A673 (cell line): ENCODE measurements around the gene ANKZF1. TPM values are rescaled to one million over a fixed set of nuclear protein-coding genes. Genes with fewer than 3 reads are reported as not detected.

ENCODE experiments used
- BruUV-seq: library from RNA; stranded (reverse); fragments of 400-500 nt; replicated peaks from 2 replicates; lab custom pipeline; 2021; lab: Mats Ljungman, UMichigan
- CTCF ChIA-PET: fragments of 300-600 bp; sonication (Branson Sonifier 250); formaldehyde crosslinking; loops from one replicate; lab custom pipeline; 2022; ENCODE audit warnings: antibody characterized with exemption; lab: Charles Lee
- POLR2A ChIA-PET: fragments of 300-600 bp; sonication (Branson Sonifier 250); formaldehyde crosslinking; loops from one replicate; lab custom pipeline; 2022; ENCODE audit warnings: antibody characterized with exemption; ENCODE audit not compliant: low non-redundant PET; lab: Charles Lee
- DNase-seq: peaks from one replicate; pipeline ENCODE4 v3.0.0-alpha.2; 2015; ENCODE audit warnings: low spot score
- H3K27ac ChIP-seq: fragments of 200-600 bp; sonication (generic); 2 replicates; pipeline ENCODE4 v1.5.1; 2016; ENCODE audit warnings: mixed run types, low read depth, mild to moderate bottlenecking, mixed read lengths, antibody characterized with exemption, low read length; ENCODE audit not compliant: poor library complexity, severe bottlenecking
- H3K27me3 ChIP-seq: fragments of 200-600 bp; sonication (generic); replicated peaks from 2 replicates; pipeline ENCODE4 v1.6.1; 2017; ENCODE audit warnings: mixed run types, low read depth, mild to moderate bottlenecking, mixed read lengths, antibody characterized with exemption, low read length; ENCODE audit not compliant: insufficient read depth, poor library complexity
- H3K36me3 ChIP-seq: fragments of 200-600 bp; sonication (generic); 2 replicates; pipeline ENCODE4 v1.6.1; 2016; ENCODE audit warnings: mixed run types, mild to moderate bottlenecking, mixed read lengths, antibody characterized with exemption, low read length; ENCODE audit not compliant: insufficient read depth, poor library complexity, severe bottlenecking
- H3K4me1 ChIP-seq: fragments of 200-600 bp; sonication (generic); 2 replicates; pipeline ENCODE4 v1.6.1; 2017; ENCODE audit warnings: mixed run types, mild to moderate bottlenecking, mixed read lengths, antibody characterized with exemption, low read length; ENCODE audit not compliant: insufficient read depth, poor library complexity, severe bottlenecking
- H3K4me3 ChIP-seq: fragments of 200-600 bp; sonication (generic); 2 replicates; pipeline ENCODE4 v1.5.1; 2016; ENCODE audit warnings: low read depth, mixed run types, mild to moderate bottlenecking, mixed read lengths, low read length; ENCODE audit not compliant: poor library complexity, severe bottlenecking
- H3K9me3 ChIP-seq: fragments of 200-600 bp; sonication (generic); 2 replicates; pipeline ENCODE4 v1.6.1; 2016; ENCODE audit warnings: mixed run types, low read depth, mild to moderate bottlenecking, mixed read lengths, antibody characterized with exemption, low read length; ENCODE audit not compliant: poor library complexity, severe bottlenecking
- EZH2 ChIP-seq: fragments of 200-600 bp; sonication (generic); IDR thresholded peaks from 2 replicates; pipeline ENCODE4 v1.6.1; 2017; ENCODE audit warnings: borderline replicate concordance, low read depth, mild to moderate bottlenecking, mixed read lengths, antibody characterized with exemption, low read length; ENCODE audit not compliant: poor library complexity, severe bottlenecking
- intact Hi-C: fragments of 100-400 bp; cut with micrococcal nuclease; formaldehyde crosslinking; loops from one replicate; pipeline ENCODE4 v1.10.0; 2022; ENCODE audit not compliant: unreplicated experiment
- total RNA-seq: library from RNA; stranded (reverse); gene quantifications from 2 replicates; pipeline ENCODE4 v1.2.3, GENCODE V29; 2021
- TF ChIP-seq, protein P1 (sequence below): fragments of 300-800, 200-600 bp; sonication (generic); conservative IDR thresholded peaks from 2 replicates; pipeline ENCODE4 v1.5.1; 2017; ENCODE audit warnings: low read depth, mild to moderate bottlenecking, antibody characterized with exemption, low read length, moderate library complexity, mixed read lengths

The ANKZF1 gene
- total RNA-seq, 1 experiment from 2014 or later = 30.6 TPM

DNA sequence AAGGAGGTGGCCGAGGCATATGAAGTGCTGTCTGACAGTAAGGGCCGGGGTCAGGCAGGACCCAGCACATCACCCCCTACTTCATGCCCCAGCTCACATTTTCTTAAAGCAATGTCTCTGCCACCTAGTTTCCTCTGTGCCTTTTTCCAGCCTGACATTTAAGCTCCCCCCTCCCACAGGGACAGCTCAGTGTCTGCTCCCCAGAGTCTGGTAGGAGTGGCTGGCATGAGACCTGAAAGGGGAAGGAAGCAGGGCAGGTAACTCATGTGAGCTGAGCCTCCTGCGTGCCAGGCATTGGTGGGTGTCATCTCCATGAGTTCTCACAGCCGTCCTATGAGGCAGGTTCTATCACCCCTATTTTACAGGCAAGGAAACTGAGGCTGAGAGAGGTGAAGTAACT is 51.0 kb downstream of the ANKZF1 start:
- ChIA-PET POLR2A (interaction anchor here (0.5 kb wide), 1 partner anchor 162 kb away, joined by 4 read pairs; no protein-coding TSS in a partner anchor), CTCF (no interaction called here)
- H3K4me3 ChIP-seq = no peak overlapping the region
- TF ChIP-seq, protein P1, sequence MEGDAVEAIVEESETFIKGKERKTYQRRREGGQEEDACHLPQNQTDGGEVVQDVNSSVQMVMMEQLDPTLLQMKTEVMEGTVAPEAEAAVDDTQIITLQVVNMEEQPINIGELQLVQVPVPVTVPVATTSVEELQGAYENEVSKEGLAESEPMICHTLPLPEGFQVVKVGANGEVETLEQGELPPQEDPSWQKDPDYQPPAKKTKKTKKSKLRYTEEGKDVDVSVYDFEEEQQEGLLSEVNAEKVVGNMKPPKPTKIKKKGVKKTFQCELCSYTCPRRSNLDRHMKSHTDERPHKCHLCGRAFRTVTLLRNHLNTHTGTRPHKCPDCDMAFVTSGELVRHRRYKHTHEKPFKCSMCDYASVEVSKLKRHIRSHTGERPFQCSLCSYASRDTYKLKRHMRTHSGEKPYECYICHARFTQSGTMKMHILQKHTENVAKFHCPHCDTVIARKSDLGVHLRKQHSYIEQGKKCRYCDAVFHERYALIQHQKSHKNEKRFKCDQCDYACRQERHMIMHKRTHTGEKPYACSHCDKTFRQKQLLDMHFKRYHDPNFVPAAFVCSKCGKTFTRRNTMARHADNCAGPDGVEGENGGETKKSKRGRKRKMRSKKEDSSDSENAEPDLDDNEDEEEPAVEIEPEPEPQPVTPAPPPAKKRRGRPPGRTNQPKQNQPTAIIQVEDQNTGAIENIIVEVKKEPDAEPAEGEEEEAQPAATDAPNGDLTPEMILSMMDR = no peak
- no peak for TF ChIP-seq EZH2
- H3K36me3 ChIP-seq = peaks cover 2% of the 10 kb centered on the region
- no TSS peak for BruUV-seq
- H3K27me3 ChIP-seq = no peaks in the 10 kb centered on the region
- intact Hi-C loops = no loop called here
- no peak overlapping the region for H3K27ac ChIP-seq
- no peak for DNase-seq
- no peaks in the 10 kb centered on the region for H3K9me3 ChIP-seq
- H3K4me1 ChIP-seq = peaks cover 20% of the 10 kb centered on the region

DNA sequence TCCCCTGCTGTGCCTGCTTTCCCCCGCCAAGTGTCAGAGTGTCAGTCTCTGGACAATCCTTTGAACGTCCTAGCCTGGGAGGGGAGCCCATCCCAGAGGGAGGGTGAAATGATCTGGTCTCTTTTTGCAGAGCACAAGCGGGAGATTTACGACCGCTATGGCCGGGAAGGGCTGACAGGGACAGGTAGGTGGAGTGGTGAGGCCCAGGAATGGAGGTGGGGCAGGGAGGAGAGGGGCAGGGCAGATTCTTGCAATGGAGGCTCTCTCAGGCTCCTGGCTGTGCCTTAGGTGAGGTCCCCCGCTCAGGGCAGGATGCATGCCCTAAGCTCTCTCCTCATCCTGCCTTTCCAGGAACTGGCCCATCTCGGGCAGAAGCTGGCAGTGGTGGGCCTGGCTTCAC is 52.0 kb downstream of the ANKZF1 start:
- intact Hi-C loops = no loop called here
- Histone ChIP-seq H3K27ac (no peak overlapping the region), H3K4me3 (no peak overlapping the region), H3K9me3 (no peaks in the 10 kb centered on the region), H3K27me3 (no peaks in the 10 kb centered on the region), H3K4me1 (peaks cover 20% of the 10 kb centered on the region), H3K36me3 (peaks cover 2% of the 10 kb centered on the region)
- TF ChIP-seq, protein P1 = no peak
- TF ChIP-seq EZH2 = no peak
- BruUV-seq = no TSS peak
- ChIA-PET CTCF (no interaction called here), POLR2A (no interaction called here)
- no peak for DNase-seq

DNA sequence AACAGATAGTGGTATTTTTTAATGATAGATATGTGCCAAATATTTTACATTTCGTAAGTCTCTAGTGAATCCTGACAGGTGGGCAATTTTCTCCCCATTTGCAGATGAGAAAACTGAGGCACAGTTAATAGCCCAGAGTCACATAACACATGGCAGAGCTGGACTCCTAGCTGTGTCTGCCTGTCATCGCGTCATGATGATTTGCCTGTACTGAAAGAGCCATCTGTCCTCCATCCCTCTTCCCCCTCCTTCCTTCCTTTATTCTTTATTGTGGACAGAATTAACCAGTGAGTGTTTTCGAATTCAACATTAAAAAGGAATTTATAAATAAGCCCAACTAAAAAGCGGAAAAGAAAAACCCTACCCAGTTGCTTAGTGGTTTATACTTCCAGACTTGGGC is 52.8 kb downstream of the ANKZF1 start:
- no peak for DNase-seq
- Histone ChIP-seq H3K27me3 (no peaks in the 10 kb centered on the region), H3K36me3 (peaks cover 2% of the 10 kb centered on the region), H3K9me3 (no peaks in the 10 kb centered on the region), H3K4me1 (peaks cover 20% of the 10 kb centered on the region), H3K4me3 (no peak overlapping the region), H3K27ac (no peak overlapping the region)
- no TSS peak for BruUV-seq
- POLR2A ChIA-PET = no interaction called here
- intact Hi-C loops = no loop called here
- TF ChIP-seq, protein P1 = no peak
- no peak for TF ChIP-seq EZH2
- CTCF ChIA-PET = no interaction called here
